Aorta (tissue), 5 donors: ENCODE results near the gene TP53. TPM values are rescaled to one million over a fixed set of nuclear protein-coding genes. Genes with fewer than 3 reads are reported as not detected.
"Not testable (repeated sequence)": the region's sequence is repeated elsewhere in the genome, so short reads cannot be mapped to it uniquely, and the experiment has no call there.

Experiments
- ATAC-seq: fragments of 200-7000 bp; cut with Tn5 transposase; one replicate; pipeline ENCODE4 v1.9.1; 2022; ENCODE audit warnings: moderate library complexity; ENCODE audit not compliant: low FRiP score
- DNase-seq, 2 donors: peaks; one replicate each; pipeline ENCODE4 v3.0.0-alpha.2; 2020
- H3K27ac ChIP-seq, 2 donors: one replicate each; pipeline ENCODE4 v1.5.1; 2013; ENCODE audit warnings: low read length in 2 of 2, mild to moderate bottlenecking in 2 of 2, moderate library complexity in 2 of 2, control low read depth in 1 of 2, inconsistent platforms in 1 of 2, low read depth in 1 of 2
- H3K27me3 ChIP-seq, 2 donors: one replicate each; pipeline ENCODE4 v1.6.1; 2013; ENCODE audit warnings: control low read depth in 1 of 2, low read length in 1 of 2, mild to moderate bottlenecking in 1 of 2, moderate library complexity in 1 of 2; ENCODE audit not compliant: insufficient read depth in 2 of 2, control insufficient read depth in 1 of 2
- H3K36me3 ChIP-seq, 2 donors: one replicate each; pipeline ENCODE4 v1.6.1; 2013; ENCODE audit warnings: control low read depth in 1 of 2, low read length in 1 of 2, mild to moderate bottlenecking in 1 of 2; ENCODE audit not compliant: insufficient read depth in 2 of 2, control insufficient read depth in 1 of 2
- H3K4me1 ChIP-seq, 2 donors: one replicate each; pipeline ENCODE4 v1.6.1; 2013; ENCODE audit warnings: low read length in 2 of 2, control low read depth in 1 of 2, mild to moderate bottlenecking in 1 of 2, moderate library complexity in 1 of 2; ENCODE audit not compliant: insufficient read depth in 2 of 2, control insufficient read depth in 1 of 2
- H3K4me3 ChIP-seq, 2 donors: one replicate each; pipeline ENCODE4 v1.5.1; 2013; ENCODE audit warnings: low read length in 2 of 2, control low read depth in 1 of 2, mild to moderate bottlenecking in 1 of 2
- H3K9me3 ChIP-seq: one replicate; pipeline ENCODE4 v1.6.1; 2013; ENCODE audit warnings: mild to moderate bottlenecking, low read length; ENCODE audit not compliant: control insufficient read depth
- WGBS, 2 donors: extraction: QIAGEN DNeasy Blood & Tissue Kit; methylation state at CpG; one replicate each; pipeline ENCODE4 v1.1.7; 2013; 5-methylcytosine and 5-hydroxymethylcytosine counted together
- intact Hi-C, 2 donors: fragments of 100-400 bp; cut with DNase I; formaldehyde crosslinking; loops; one replicate each; pipeline versions ENCODE4 v1.14.2 to v1.15.0; 2022
- polyA plus RNA-seq, 2 donors: library from polyadenylated mRNA; stranded (reverse); fragments of 200-250 nt; gene quantifications; one replicate each; pipeline ENCODE4 v1.2.3, GENCODE V29; 2013
- total RNA-seq, 2 donors: library from RNA; stranded (reverse); fragmentation: NEBNext Ultra II Directional; extraction: Animal tissue kit (Norgen Biotek cat#: 25700); gene quantifications; one replicate each; pipeline ENCODE4 v1.2.1, GENCODE V29; 2021
- donor health status: healthy with polysubstance abuse.
- donor health status: Bipolar disorder and iron deficiency.
- donor health status: DM: no; HTN: no; CAD: no.
- donor health status: DM: no; HTN: no; CAD: no.
- donor health status: DM: yes; HTN: yes; CAD: no.

TP53 gene
- total and polyA plus RNA-seq, 4 donors: 9.5 to 45.3 (median 18.5) TPM

GRCh38 chr17:7650509-7651096 is 36.7 kb downstream of the TP53 start, which contains the start of gene ATP1B2:
TSS of gene ATP1B2 (plus strand) at chr17:7650926. CDS start at chr17:7651519, 593 bp downstream.
- H3K4me1 ChIP-seq: no peaks in the 10 kb centered on the region
- H3K27ac ChIP-seq: no peak within 1 kb of the TSS
- WGBS, 2 donors: 1 to 2% methylated on average over 31 to 34 of the region's 34 CpGs
- no peaks in the 10 kb centered on the region for H3K27me3 ChIP-seq
- DNase-seq (peak; percentile 64 to 86), ATAC-seq (peak; percentile 76)
- peaks cover 2% of the 10 kb centered on the region for H3K9me3 ChIP-seq
- H3K4me3 ChIP-seq: peak within 1 kb of the TSS; percentile 1 to 14
- no peaks in the 10 kb centered on the region for H3K36me3 ChIP-seq
- intact Hi-C loops: no loop called here

- 82% methylated on average over 4 of the region's 4 CpGs for WGBS, 2 donors
- H3K4me1 ChIP-seq: no peaks in the 10 kb centered on the region
- H3K9me3 ChIP-seq: peaks cover 2% of the 10 kb centered on the region
- no peak overlapping the region for H3K27ac ChIP-seq
- no peaks in the 10 kb centered on the region for H3K27me3 ChIP-seq
- DNase-seq: no peak
- no peaks in the 10 kb centered on the region for H3K36me3 ChIP-seq
- ATAC-seq: no peak
- H3K4me3 ChIP-seq: no peak overlapping the region
- intact Hi-C loops: no loop called here
Observed at GRCh38 chr17:7647018-7647417, 40.3 kb downstream of the TP53 start.

GRCh38 chr17:7646457-7646856 is 40.8 kb downstream of the TP53 start:
- ATAC-seq (no peak), DNase-seq (no peak)
- no peaks in the 10 kb centered on the region for H3K27me3 ChIP-seq
- no peaks in the 10 kb centered on the region for H3K36me3 ChIP-seq
- intact Hi-C loops: no loop called here
- H3K27ac ChIP-seq: no peak overlapping the region
- H3K4me3 ChIP-seq: no peak overlapping the region
- H3K4me1 ChIP-seq: no peaks in the 10 kb centered on the region
- 70 to 77% methylated on average over 9 of the region's 9 CpGs for WGBS, 2 donors
- peaks cover 2% of the 10 kb centered on the region for H3K9me3 ChIP-seq

- H3K27ac ChIP-seq: no peak overlapping the region
- H3K27me3 ChIP-seq: no peaks in the 10 kb centered on the region
- DNase-seq (no peak), ATAC-seq (no peak)
- H3K9me3 ChIP-seq: peaks cover 2% of the 10 kb centered on the region
- WGBS, 2 donors: 88 to 94% methylated on average over 4 of the region's 4 CpGs
- no peaks in the 10 kb centered on the region for H3K4me1 ChIP-seq
- H3K36me3 ChIP-seq: no peaks in the 10 kb centered on the region
- no peak overlapping the region for H3K4me3 ChIP-seq
- intact Hi-C loops: no loop called here
Observed at GRCh38 chr17:7644775-7645174, 42.5 kb downstream of the TP53 start.

- H3K4me3 ChIP-seq, DNase-seq, H3K36me3 ChIP-seq, H3K9me3 ChIP-seq, ATAC-seq, H3K27ac ChIP-seq, H3K27me3 ChIP-seq, intact Hi-C loops, H3K4me1 ChIP-seq: not testable (repeated sequence)
- 46 to 53% methylated on average over 7 of the region's 7 CpGs for WGBS, 2 donors
Observed at GRCh38 chr17:7641635-7642034, 45.7 kb downstream of the TP53 start.

- ATAC-seq (no peak), DNase-seq (peak in 1 of 2 donors; percentile 68)
- H3K9me3 ChIP-seq: no peaks in the 10 kb centered on the region
- no peaks in the 10 kb centered on the region for H3K36me3 ChIP-seq
- H3K4me3 ChIP-seq: no peak overlapping the region
- H3K27ac ChIP-seq: no peak overlapping the region
- no peaks in the 10 kb centered on the region for H3K4me1 ChIP-seq
- intact Hi-C loops: no loop called here
- WGBS, 2 donors: 94 to 96% methylated on average over 19 to 26 of the region's 26 CpGs
- no peaks in the 10 kb centered on the region for H3K27me3 ChIP-seq
Observed at GRCh38 chr17:7640783-7641182, 46.5 kb downstream of the TP53 start.

GRCh38 chr17:7636163-7636562 is 51.1 kb downstream of the TP53 start:
- DNase-seq: no peak
- no peaks in the 10 kb centered on the region for H3K9me3 ChIP-seq
- WGBS, 2 donors: 65 to 71% methylated on average over 5 of the region's 5 CpGs
- ATAC-seq: no peak
- intact Hi-C loops: no loop called here
- H3K36me3 ChIP-seq: no peaks in the 10 kb centered on the region
- no peak overlapping the region for H3K4me3 ChIP-seq
- H3K27me3 ChIP-seq: no peaks in the 10 kb centered on the region
- no peaks in the 10 kb centered on the region for H3K4me1 ChIP-seq
- no peak overlapping the region for H3K27ac ChIP-seq

GRCh38 chr17:7634384-7634783 is 52.9 kb downstream of the TP53 start:
- Histone ChIP-seq H3K27me3 (no peaks in the 10 kb centered on the region), H3K4me3 (no peak overlapping the region), H3K4me1 (no peaks in the 10 kb centered on the region), H3K27ac (no peak overlapping the region), H3K36me3 (no peaks in the 10 kb centered on the region), H3K9me3 (no peaks in the 10 kb centered on the region)
- intact Hi-C loops: no loop called here
- DNase-seq: no peak
- WGBS, 2 donors: 11 to 19% methylated on average over 5 of the region's 5 CpGs
- peak; percentile 31 for ATAC-seq

GRCh38 chr17:7633093-7633492 is 54.2 kb downstream of the TP53 start:
- Histone ChIP-seq H3K9me3 (no peaks in the 10 kb centered on the region), H3K27me3 (no peaks in the 10 kb centered on the region), H3K36me3 (no peaks in the 10 kb centered on the region), H3K4me3 (no peak overlapping the region), H3K27ac (no peak overlapping the region), H3K4me1 (no peaks in the 10 kb centered on the region)
- whole genome bisulfite sequencing, 2 donors: 85 to 96% methylated on average over 2 of the region's 2 CpGs
- DNase-seq (no peak), ATAC-seq (no peak)
- intact Hi-C loops: no loop called here
